Endometrial microvascular endothelial cells (primary cell): ENCODE measurements around the gene LYZL6. TPM values are rescaled to one million over a fixed set of nuclear protein-coding genes. Genes with fewer than 3 reads are reported as not detected.
"Not testable (repeated sequence)": the region's sequence is repeated elsewhere in the genome, so short reads cannot be mapped to it uniquely, and the experiment has no call there.

Experiments used
- in situ Hi-C: cut with HindIII; loops from 2 replicates; pipeline ENCODE4 v1.10.0; 2017; ENCODE audit warnings: low sequenced_read_pairs, low pct_unique_long_range_greater_than_20kb; ENCODE audit errors: inconsistent ontology term
- total RNA-seq: library from RNA; depleted of rRNA; stranded (reverse); fragments of >200 nt; gene quantifications from one replicate; pipeline ENCODE4 v1.2.3, GENCODE V29; 2015; ENCODE audit errors: inconsistent ontology term

The LYZL6 gene
- total RNA-seq, 1 donor from 2014 or later: not detected

- in situ Hi-C loops: no loop called here
Measured at GRCh38 chr17:35949401-35949800, 5.9 kb upstream of the LYZL6 start.

GRCh38 chr17:35948092-35948491 is 4.6 kb upstream of the LYZL6 start:
- in situ Hi-C loops: no loop called here

- in situ Hi-C loops: no loop called here
Measured at GRCh38 chr17:35947156-35947585, 3.7 kb upstream of the LYZL6 start.

- in situ Hi-C loops: no loop called here
Measured at GRCh38 chr17:35944151-35944550, 638 bp upstream of the LYZL6 start.

GRCh38 chr17:35942588-35943186 is 826 bp downstream of the LYZL6 start:
- in situ Hi-C loops: no loop called here

- in situ Hi-C loops: not testable (repeated sequence)
Measured at GRCh38 chr17:35938492-35938891, 5.0 kb downstream of the LYZL6 start.

- in situ Hi-C loops: no loop called here
Measured at GRCh38 chr17:35936063-35936462, 7.5 kb downstream of the LYZL6 start.

- in situ Hi-C loops: no loop called here
Measured at GRCh38 chr17:35934760-35935159, 8.8 kb downstream of the LYZL6 start.

- in situ Hi-C loops: no loop called here
Measured at GRCh38 chr17:35932586-35932985, 10.9 kb downstream of the LYZL6 start.

- in situ Hi-C loops: no loop called here
Measured at GRCh38 chr17:35931794-35932425, 11.6 kb downstream of the LYZL6 start.

- in situ Hi-C loops: no loop called here
Measured at GRCh38 chr17:35930211-35931065, 13.1 kb downstream of the LYZL6 start, which contains the start of gene RDM1. Gene RDM1 (minus strand): TSS chr17:35930773. CDS start chr17:35930727, 46 bp downstream.

- in situ Hi-C loops: no loop called here
Measured at GRCh38 chr17:35927714-35928113, 15.8 kb downstream of the LYZL6 start.

- in situ Hi-C loops: no loop called here
Measured at GRCh38 chr17:35923609-35924114, 19.9 kb downstream of the LYZL6 start.

GRCh38 chr17:35920229-35920628 is 23.3 kb downstream of the LYZL6 start:
- in situ Hi-C loops: no loop called here

GRCh38 chr17:35918665-35919064 is 24.8 kb downstream of the LYZL6 start:
- in situ Hi-C loops: no loop called here

GRCh38 chr17:35917519-35918213 is 25.8 kb downstream of the LYZL6 start:
- in situ Hi-C loops: no loop called here

- in situ Hi-C loops: no loop called here
Measured at GRCh38 chr17:35915153-35915964, 28.2 kb downstream of the LYZL6 start.

GRCh38 chr17:35914354-35914753 is 29.2 kb downstream of the LYZL6 start:
- in situ Hi-C loops: no loop called here
